ENCODE data around the gene PRCC.

Gene PRCC

GRCh38 chr1:156833603-156834002 lies 66.3 kb downstream of the PRCC start:
- in situ Hi-C loops (cut with HindIII; ENCODE audit: low sequenced_read_pairs) = no loop called here
- DNase-seq (ENCODE audit: low read depth) = no peak
- H3K4me3 ChIP-seq (ENCODE audit: low read depth, low read length) = no peak overlapping the region
- no peak for TF ChIP-seq CTCF (IDR thresholded peaks at IDR 0.05; ENCODE audit: low read depth, low read length, missing control alignments)

- no peak for TF ChIP-seq CTCF (IDR thresholded peaks at IDR 0.05; ENCODE audit: low read depth, low read length, missing control alignments)
- in situ Hi-C loops (cut with HindIII; ENCODE audit: low sequenced_read_pairs) = no loop called here
- H3K4me3 ChIP-seq (ENCODE audit: low read depth, low read length) = no peak overlapping the region
- DNase-seq (ENCODE audit: low read depth) = no peak
Measured at GRCh38 chr1:156834322-156834721, 67.0 kb downstream of the PRCC start.

- in situ Hi-C loops (cut with HindIII; ENCODE audit: low sequenced_read_pairs) = no loop called here
Measured at GRCh38 chr1:156836041-156836654, 68.8 kb downstream of the PRCC start.

GRCh38 chr1:156836892-156837291 lies 69.6 kb downstream of the PRCC start:
- no peak for DNase-seq (ENCODE audit: low read depth)
- TF ChIP-seq CTCF (IDR thresholded peaks at IDR 0.05; ENCODE audit: low read depth, low read length, missing control alignments) = no peak
- no peak overlapping the region for H3K4me3 ChIP-seq (ENCODE audit: low read depth, low read length)
- in situ Hi-C loops (cut with HindIII; ENCODE audit: low sequenced_read_pairs) = no loop called here

More at GRCh38 chr1:156836041-156836654, 68.8 kb downstream of the PRCC start:
- no peak overlapping the region for H3K4me3 ChIP-seq (ENCODE audit: low read depth, low read length)
- TF ChIP-seq CTCF (IDR thresholded peaks at IDR 0.05; ENCODE audit: low read depth, low read length, missing control alignments) = no peak
- no peak for DNase-seq (ENCODE audit: low read depth)

- TF ChIP-seq CTCF (IDR thresholded peaks at IDR 0.05; ENCODE audit: low read depth, low read length, missing control alignments) = peak; percentile 95
- DNase-seq (ENCODE audit: low read depth) = no peak
- H3K4me3 ChIP-seq (ENCODE audit: low read depth, low read length) = no peak overlapping the region
- in situ Hi-C loops (cut with HindIII; ENCODE audit: low sequenced_read_pairs) = no loop called here
Measured at GRCh38 chr1:156838972-156839371, 71.6 kb downstream of the PRCC start.

- DNase-seq (ENCODE audit: low read depth) = no peak
- in situ Hi-C loops (cut with HindIII; ENCODE audit: low sequenced_read_pairs) = no loop called here
- no peak overlapping the region for H3K4me3 ChIP-seq (ENCODE audit: low read depth, low read length)
- TF ChIP-seq CTCF (IDR thresholded peaks at IDR 0.05; ENCODE audit: low read depth, low read length, missing control alignments) = no peak
Measured at GRCh38 chr1:156839426-156840109, 72.2 kb downstream of the PRCC start.
